ENCODE data around the gene ASIC4. TPM values are rescaled to one million over a fixed set of nuclear protein-coding genes. Genes with fewer than 3 reads are reported as not detected.

ASIC4 gene
- total RNA-seq, 1 experiment from 2014 or later = 0.79 TPM

- Mint-ChIP-seq H3K9me3 (no peaks in the 10 kb centered on the region), H3K4me1 (peaks cover 6% of the 10 kb centered on the region), H3K27me3 (ENCODE audit: low read depth) (no peaks in the 10 kb centered on the region), H3K4me3 (no peak overlapping the region), H3K27ac (no peak overlapping the region), H3K36me3 (peaks cover 8% of the 10 kb centered on the region; the same call in 1 of the 2 replicates)
- DNase-seq (ENCODE audit: low spot score) (no peak), ATAC-seq (no peak)
- POLR2A ChIA-PET = no interaction called here
- CTCF ChIA-PET = interaction anchor here (1.4 to 3.8 kb wide), 3 partner anchors 11 to 63 kb away, joined by 5 to 30 read pairs (median 14); no protein-coding TSS in a partner anchor
- TF ChIP-seq, protein P1, sequence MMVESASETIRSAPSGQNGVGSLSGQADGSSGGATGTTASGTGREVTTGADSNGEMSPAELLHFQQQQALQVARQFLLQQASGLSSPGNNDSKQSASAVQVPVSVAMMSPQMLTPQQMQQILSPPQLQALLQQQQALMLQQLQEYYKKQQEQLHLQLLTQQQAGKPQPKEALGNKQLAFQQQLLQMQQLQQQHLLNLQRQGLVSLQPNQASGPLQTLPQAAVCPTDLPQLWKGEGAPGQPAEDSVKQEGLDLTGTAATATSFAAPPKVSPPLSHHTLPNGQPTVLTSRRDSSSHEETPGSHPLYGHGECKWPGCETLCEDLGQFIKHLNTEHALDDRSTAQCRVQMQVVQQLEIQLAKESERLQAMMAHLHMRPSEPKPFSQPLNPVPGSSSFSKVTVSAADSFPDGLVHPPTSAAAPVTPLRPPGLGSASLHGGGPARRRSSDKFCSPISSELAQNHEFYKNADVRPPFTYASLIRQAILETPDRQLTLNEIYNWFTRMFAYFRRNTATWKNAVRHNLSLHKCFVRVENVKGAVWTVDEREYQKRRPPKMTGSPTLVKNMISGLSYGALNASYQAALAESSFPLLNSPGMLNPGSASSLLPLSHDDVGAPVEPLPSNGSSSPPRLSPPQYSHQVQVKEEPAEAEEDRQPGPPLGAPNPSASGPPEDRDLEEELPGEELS (CRISPR knock-in tag; IDR thresholded peaks at IDR 0.05) = no peak
- TF ChIP-seq, protein P2, sequence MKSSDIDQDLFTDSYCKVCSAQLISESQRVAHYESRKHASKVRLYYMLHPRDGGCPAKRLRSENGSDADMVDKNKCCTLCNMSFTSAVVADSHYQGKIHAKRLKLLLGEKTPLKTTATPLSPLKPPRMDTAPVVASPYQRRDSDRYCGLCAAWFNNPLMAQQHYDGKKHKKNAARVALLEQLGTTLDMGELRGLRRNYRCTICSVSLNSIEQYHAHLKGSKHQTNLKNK (CRISPR knock-in tag; IDR thresholded peaks at IDR 0.05) = no peak
- TF ChIP-seq MXD4 (CRISPR knock-in tag; IDR thresholded peaks at IDR 0.05; ENCODE audit: borderline replicate concordance) (no peak), ETV6 (CRISPR knock-in tag; IDR thresholded peaks at IDR 0.05) (no peak), HMGXB4 (CRISPR knock-in tag; IDR thresholded peaks at IDR 0.05) (no peak), PREB (CRISPR knock-in tag; IDR thresholded peaks at IDR 0.05; ENCODE audit: borderline replicate concordance) (no peak), ZNF423 (CRISPR knock-in tag; IDR thresholded peaks at IDR 0.05) (no peak), MAX (CRISPR knock-in tag; IDR thresholded peaks at IDR 0.05) (no peak), ZNF121 (CRISPR knock-in tag; IDR thresholded peaks at IDR 0.05) (no peak), KAT7 (CRISPR knock-in tag; IDR thresholded peaks at IDR 0.05; ENCODE audit: borderline replicate concordance) (no peak), TP53 (CRISPR knock-in tag; IDR thresholded peaks at IDR 0.05) (no peak)
- TF ChIP-seq, protein P3, sequence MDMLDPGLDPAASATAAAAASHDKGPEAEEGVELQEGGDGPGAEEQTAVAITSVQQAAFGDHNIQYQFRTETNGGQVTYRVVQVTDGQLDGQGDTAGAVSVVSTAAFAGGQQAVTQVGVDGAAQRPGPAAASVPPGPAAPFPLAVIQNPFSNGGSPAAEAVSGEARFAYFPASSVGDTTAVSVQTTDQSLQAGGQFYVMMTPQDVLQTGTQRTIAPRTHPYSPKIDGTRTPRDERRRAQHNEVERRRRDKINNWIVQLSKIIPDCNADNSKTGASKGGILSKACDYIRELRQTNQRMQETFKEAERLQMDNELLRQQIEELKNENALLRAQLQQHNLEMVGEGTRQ (CRISPR knock-in tag; IDR thresholded peaks at IDR 0.05) = no peak
- TF ChIP-seq, protein P4, sequence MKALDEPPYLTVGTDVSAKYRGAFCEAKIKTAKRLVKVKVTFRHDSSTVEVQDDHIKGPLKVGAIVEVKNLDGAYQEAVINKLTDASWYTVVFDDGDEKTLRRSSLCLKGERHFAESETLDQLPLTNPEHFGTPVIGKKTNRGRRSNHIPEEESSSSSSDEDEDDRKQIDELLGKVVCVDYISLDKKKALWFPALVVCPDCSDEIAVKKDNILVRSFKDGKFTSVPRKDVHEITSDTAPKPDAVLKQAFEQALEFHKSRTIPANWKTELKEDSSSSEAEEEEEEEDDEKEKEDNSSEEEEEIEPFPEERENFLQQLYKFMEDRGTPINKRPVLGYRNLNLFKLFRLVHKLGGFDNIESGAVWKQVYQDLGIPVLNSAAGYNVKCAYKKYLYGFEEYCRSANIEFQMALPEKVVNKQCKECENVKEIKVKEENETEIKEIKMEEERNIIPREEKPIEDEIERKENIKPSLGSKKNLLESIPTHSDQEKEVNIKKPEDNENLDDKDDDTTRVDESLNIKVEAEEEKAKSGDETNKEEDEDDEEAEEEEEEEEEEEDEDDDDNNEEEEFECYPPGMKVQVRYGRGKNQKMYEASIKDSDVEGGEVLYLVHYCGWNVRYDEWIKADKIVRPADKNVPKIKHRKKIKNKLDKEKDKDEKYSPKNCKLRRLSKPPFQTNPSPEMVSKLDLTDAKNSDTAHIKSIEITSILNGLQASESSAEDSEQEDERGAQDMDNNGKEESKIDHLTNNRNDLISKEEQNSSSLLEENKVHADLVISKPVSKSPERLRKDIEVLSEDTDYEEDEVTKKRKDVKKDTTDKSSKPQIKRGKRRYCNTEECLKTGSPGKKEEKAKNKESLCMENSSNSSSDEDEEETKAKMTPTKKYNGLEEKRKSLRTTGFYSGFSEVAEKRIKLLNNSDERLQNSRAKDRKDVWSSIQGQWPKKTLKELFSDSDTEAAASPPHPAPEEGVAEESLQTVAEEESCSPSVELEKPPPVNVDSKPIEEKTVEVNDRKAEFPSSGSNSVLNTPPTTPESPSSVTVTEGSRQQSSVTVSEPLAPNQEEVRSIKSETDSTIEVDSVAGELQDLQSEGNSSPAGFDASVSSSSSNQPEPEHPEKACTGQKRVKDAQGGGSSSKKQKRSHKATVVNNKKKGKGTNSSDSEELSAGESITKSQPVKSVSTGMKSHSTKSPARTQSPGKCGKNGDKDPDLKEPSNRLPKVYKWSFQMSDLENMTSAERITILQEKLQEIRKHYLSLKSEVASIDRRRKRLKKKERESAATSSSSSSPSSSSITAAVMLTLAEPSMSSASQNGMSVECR (CRISPR knock-in tag; IDR thresholded peaks at IDR 0.05; ENCODE audit: borderline replicate concordance) = no peak
Measured at GRCh38 chr2:219465659-219466561, 48.4 kb upstream of the ASIC4 start.

Measured in WTC11 (cell line).